ENCODE data around the gene BAIAP3.
A peak's percentile ranks its signal among the peaks of the same experiment; 100 is the strongest.

BAIAP3 gene

GRCh38 chr16:1341495-1342420, 8.3 kb downstream of the BAIAP3 start:
- no peak for DNase-seq (ENCODE audit: low read depth)
- TF ChIP-seq CTCF (conservative IDR thresholded peaks at IDR 0.05; ENCODE audit: low read depth, low read length): no peak
- H3K4me3 ChIP-seq (ENCODE audit: low read length): no peak overlapping the region

- peak overlapping the region; percentile 41 for H3K4me3 ChIP-seq (ENCODE audit: low read length)
- peak; percentile 11 for TF ChIP-seq CTCF (conservative IDR thresholded peaks at IDR 0.05; ENCODE audit: low read depth, low read length)
- peak; percentile 88 for DNase-seq (ENCODE audit: low read depth)
These were observed 9.3 kb downstream of the BAIAP3 start for GRCh38 chr16:1342526-1343427.

GRCh38 chr16:1343428-1344242, 10.2 kb downstream of the BAIAP3 start:
- no peak for DNase-seq (ENCODE audit: low read depth)
- peak overlapping the region; percentile 41 for H3K4me3 ChIP-seq (ENCODE audit: low read length)
- no peak for TF ChIP-seq CTCF (conservative IDR thresholded peaks at IDR 0.05; ENCODE audit: low read depth, low read length)

- TF ChIP-seq CTCF (conservative IDR thresholded peaks at IDR 0.05; ENCODE audit: low read depth, low read length): no peak
- H3K4me3 ChIP-seq (ENCODE audit: low read length): no peak overlapping the region
- no peak for DNase-seq (ENCODE audit: low read depth)
These were observed 11.1 kb downstream of the BAIAP3 start for GRCh38 chr16:1344499-1344898.

GRCh38 chr16:1345087-1345486, 11.6 kb downstream of the BAIAP3 start:
- TF ChIP-seq CTCF (conservative IDR thresholded peaks at IDR 0.05; ENCODE audit: low read depth, low read length): no peak
- no peak for DNase-seq (ENCODE audit: low read depth)
- no peak overlapping the region for H3K4me3 ChIP-seq (ENCODE audit: low read length)

GRCh38 chr16:1345651-1346421, 12.4 kb downstream of the BAIAP3 start:
- no peak overlapping the region for H3K4me3 ChIP-seq (ENCODE audit: low read length)
- no peak for DNase-seq (ENCODE audit: low read depth)
- TF ChIP-seq CTCF (conservative IDR thresholded peaks at IDR 0.05; ENCODE audit: low read depth, low read length): no peak
